HEK293T (cell line): ENCODE measurements around the gene COG3.

Source experiments
- BHLHE40 ChIP-seq: fragments of 450-650 bp; IDR thresholded peaks from 2 replicates; pipeline ENCODE4 v1.6.1; 2016; ENCODE audit warnings: mild to moderate bottlenecking, moderate library complexity, borderline replicate concordance
- CTBP1 ChIP-seq: fragments of 450-650 bp; IDR thresholded peaks from 2 replicates; pipeline ENCODE4 v1.6.1; 2016; ENCODE audit warnings: borderline replicate concordance
- ELF4 ChIP-seq: fragments of 450-650 bp; IDR thresholded peaks from 2 replicates; pipeline ENCODE4 v1.6.1; 2017; ENCODE audit warnings: antibody characterized with exemption
- FOXA1 ChIP-seq: fragments of 450-650 bp; IDR thresholded peaks from 2 replicates; pipeline ENCODE4 v1.6.1; 2016; ENCODE audit warnings: mild to moderate bottlenecking
- FOXK2 ChIP-seq: fragments of 450-650 bp; IDR thresholded peaks from 2 replicates; pipeline ENCODE4 v1.6.1; 2016; ENCODE audit warnings: mild to moderate bottlenecking
- FOXM1 ChIP-seq: fragments of 450-650 bp; IDR thresholded peaks from 2 replicates; pipeline ENCODE4 v1.6.1; 2017; ENCODE audit warnings: mild to moderate bottlenecking, borderline replicate concordance
- L3MBTL2 ChIP-seq: fragments of 450-650 bp; conservative IDR thresholded peaks from 2 replicates; pipeline ENCODE4 v1.6.1; 2016; ENCODE audit warnings: mild to moderate bottlenecking
- LEF1 ChIP-seq: fragments of 450-650 bp; IDR thresholded peaks from 2 replicates; pipeline ENCODE4 v1.6.1; 2017; ENCODE audit warnings: mild to moderate bottlenecking, borderline replicate concordance
- SP1 ChIP-seq: fragments of 450-650 bp; IDR thresholded peaks from 2 replicates; pipeline ENCODE4 v1.6.1; 2017
- SUZ12 ChIP-seq: fragments of 450-650 bp; IDR thresholded peaks from 2 replicates; pipeline ENCODE4 v1.6.1; 2016; ENCODE audit warnings: mild to moderate bottlenecking
- TARDBP ChIP-seq: fragments of 450-650 bp; IDR thresholded peaks from 2 replicates; pipeline ENCODE4 v1.6.1; 2016
- ZNF384 ChIP-seq: fragments of 450-650 bp; IDR thresholded peaks from 2 replicates; pipeline ENCODE4 v1.6.1; 2016
- TF ChIP-seq, protein P1 (sequence below): fragments of 450-650 bp; IDR thresholded peaks from 2 replicates; pipeline ENCODE4 v1.6.1; 2016

DNA sequence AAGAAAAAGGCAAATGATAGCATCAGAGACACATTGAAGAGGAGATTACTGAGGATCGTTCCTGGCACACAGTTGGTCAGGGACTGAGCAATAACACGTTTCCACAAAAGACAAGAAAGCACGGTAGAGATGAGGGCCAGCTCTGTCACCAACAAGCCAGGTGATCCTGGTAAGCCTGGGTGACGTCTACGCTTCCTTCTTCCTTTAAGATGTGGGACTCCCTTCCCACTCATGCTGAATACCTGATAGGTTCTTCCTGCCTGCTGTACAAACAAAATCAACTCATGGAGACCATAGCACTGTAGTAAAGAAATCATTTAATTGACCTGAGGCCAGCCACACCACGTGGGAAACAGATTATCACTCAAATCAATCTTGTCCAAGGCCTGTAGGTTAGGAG, 19.7 kb upstream of the COG3 start:
- TF ChIP-seq SP1 (no peak), CTBP1 (no peak), SUZ12 (no peak), FOXM1 (no peak), BHLHE40 (no peak), LEF1 (no peak), FOXA1 (no peak), L3MBTL2 (no peak), TARDBP (no peak), FOXK2 (no peak), ZNF384 (no peak), ELF4 (no peak)
- TF ChIP-seq, protein P1, sequence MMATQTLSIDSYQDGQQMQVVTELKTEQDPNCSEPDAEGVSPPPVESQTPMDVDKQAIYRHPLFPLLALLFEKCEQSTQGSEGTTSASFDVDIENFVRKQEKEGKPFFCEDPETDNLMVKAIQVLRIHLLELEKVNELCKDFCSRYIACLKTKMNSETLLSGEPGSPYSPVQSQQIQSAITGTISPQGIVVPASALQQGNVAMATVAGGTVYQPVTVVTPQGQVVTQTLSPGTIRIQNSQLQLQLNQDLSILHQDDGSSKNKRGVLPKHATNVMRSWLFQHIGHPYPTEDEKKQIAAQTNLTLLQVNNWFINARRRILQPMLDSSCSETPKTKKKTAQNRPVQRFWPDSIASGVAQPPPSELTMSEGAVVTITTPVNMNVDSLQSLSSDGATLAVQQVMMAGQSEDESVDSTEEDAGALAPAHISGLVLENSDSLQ, result no peak
